HepG2 (cell line): ENCODE measurements around the gene CERS1. TPM values are rescaled to one million over a fixed set of nuclear protein-coding genes. Genes with fewer than 3 reads are reported as not detected.

ENCODE experiments used
- BCL3 ChIP-seq: sonication (generic); formaldehyde crosslinking; IDR thresholded peaks from 2 replicates; pipeline ENCODE4 v1.5.1; 2020; ENCODE audit warnings: mild to moderate bottlenecking, missing genetic modification reagents, moderate library complexity
- DRAP1 ChIP-seq: IDR thresholded peaks from 2 replicates; pipeline ENCODE4 v1.6.1; 2016; ENCODE audit warnings: missing genetic modification reagents, missing compliant biosample characterization
- HMGXB4 ChIP-seq, 2 experiments: sonication (generic) in 1 of 2; formaldehyde crosslinking in 1 of 2; IDR thresholded peaks; 2 replicates each; pipeline versions ENCODE4 v1.4.0 to v1.6.1; 2018 to 2020; ENCODE audit warnings: missing genetic modification reagents in 2 of 2, borderline replicate concordance in 1 of 2, low read depth in 1 of 2, mild to moderate bottlenecking in 1 of 2, missing biosample characterization in 1 of 2
- SRSF9 ChIP-seq: fragments of 200-400 bp; formaldehyde crosslinking; IDR thresholded peaks from 2 replicates; pipeline ENCODE4 v1.6.1; 2018; ENCODE audit warnings: borderline replicate concordance, mild to moderate bottlenecking, low read depth, low read length; ENCODE audit not compliant: insufficient read depth, poor library complexity, severe bottlenecking
- ZC3H13 ChIP-seq: sonication (generic); formaldehyde crosslinking; IDR thresholded peaks from 2 replicates; pipeline ENCODE4 v1.8.1; 2023; ENCODE audit warnings: mild to moderate bottlenecking, missing genetic modification reagents, moderate library complexity
- ZHX2 ChIP-seq, 2 experiments: sonication (generic) in 1 of 2; formaldehyde crosslinking in 1 of 2; IDR thresholded peaks; 2 replicates each; pipeline versions ENCODE4 v1.6.1 to v1.9.0; 2014 to 2022; ENCODE audit warnings: antibody characterized with exemption in 1 of 2, borderline replicate concordance in 1 of 2, inconsistent platforms in 1 of 2, low read depth in 1 of 2, missing genetic modification reagents in 1 of 2
- ZNF407 ChIP-seq: sonication (generic); formaldehyde crosslinking; IDR thresholded peaks from one replicate; pipeline ENCODE4 v1.5.1; 2020; ENCODE audit warnings: mild to moderate bottlenecking, missing genetic modification reagents; ENCODE audit errors: not compliant biosample characterization
- polyA plus RNA-seq, 8 experiments: library from polyadenylated mRNA; depleted of rRNA in 3 of 8; stranded (reverse) in 7 of 8; unstranded in 1 of 8; fragments of >200 nt; fragmentation: Illumina TruSeq in 4 of 8; extraction: Trizol in 4 of 8; gene quantifications; 2 replicates each; pipeline versions ENCODE4 v1.2.1 to v1.2.3, GENCODE V29; 2011 to 2016; ENCODE audit warnings: low read depth in 4 of 8, missing spikeins in 1 of 8, mixed read lengths in 1 of 8; ENCODE audit not compliant: insufficient read depth in 1 of 8
- total RNA-seq, 5 experiments: library from RNA; depleted of rRNA; stranded (reverse); fragments of >200 nt; fragmentation: Illumina TruSeq; extraction: Trizol; gene quantifications; 2 replicates each; pipeline ENCODE4 v1.2.3, GENCODE V29; 2016; ENCODE audit warnings: low read depth in 1 of 5

The CERS1 gene
- total and polyA plus RNA-seq, 2 of the 13 experiments (the other 11 are each of a cell fraction or from before 2014, with no cell fraction given): 4.6 to 9.8 TPM

GRCh38 chr19:18839465-18840287 lies 56.3 kb downstream of the CERS1 start (continued):
- peak; percentile 75 to 85; a peak in 3 of 4 replicates for TF ChIP-seq HMGXB4 (CRISPR knock-in tag; IDR thresholded peaks at IDR 0.05; ENCODE audit: borderline replicate concordance in 1 of 2, low read depth in 1 of 2)
- peak; percentile 83 for TF ChIP-seq BCL3 (CRISPR knock-in tag)
- TF ChIP-seq ZNF407 (CRISPR knock-in tag): no peak
- peak; percentile 61; the same call in 1 of the 2 replicates for TF ChIP-seq ZC3H13 (CRISPR knock-in tag)
- peak; percentile 60; the same call in 1 of the 2 replicates for TF ChIP-seq DRAP1 (CRISPR knock-in tag)
- TF ChIP-seq ZHX2 (IDR thresholded peaks at IDR 0.05; ENCODE audit: low read depth): no peak
- TF ChIP-seq ZHX2 (CRISPR knock-in tag; IDR thresholded peaks at IDR 0.05; ENCODE audit: borderline replicate concordance): no peak
- TF ChIP-seq SRSF9: no peak
